ENCODE data around the gene KRT7.

- TF ChIP-seq POLR2A (IDR thresholded peaks at IDR 0.05; ENCODE audit: low read length) (no peak), GATA1 (IDR thresholded peaks at IDR 0.05; ENCODE audit: low read depth, low read length) (no peak)
Observed at GRCh38 chr12:52254965-52255751, 22.1 kb downstream of the KRT7 start.
